Central memory CD8-positive, alpha-beta T cell (primary cell): Measurements from ENCODE around the gene KRTAP12-2.

ENCODE experiments used
- ATAC-seq: fragments of 150-1000 bp; cut with Tn5 transposase; replicated peaks from 2 replicates; pipeline ENCODE4 v1.10.0; 2022; ENCODE audit warnings: mild to moderate bottlenecking, moderate FRiP score, moderate number of reproducible peaks; ENCODE audit not compliant: poor library complexity, severe bottlenecking; ENCODE audit errors: extremely low read depth
- DNase-seq, 2 donors: peaks; one replicate each; pipeline ENCODE4 v3.0.0; 2021; ENCODE audit warnings: low spot score in 2 of 2
- H3K27ac Mint-ChIP-seq: one replicate; pipeline ENCODE4 v1.8.0; 2022; ENCODE audit warnings: low read depth, mild to moderate bottlenecking, moderate library complexity, mixed read lengths
- H3K27me3 Mint-ChIP-seq: one replicate; pipeline ENCODE4 v1.8.0; 2022; ENCODE audit warnings: mixed read lengths
- H3K36me3 Mint-ChIP-seq: one replicate; pipeline ENCODE4 v1.8.0; 2022; ENCODE audit warnings: mild to moderate bottlenecking, moderate library complexity, mixed read lengths; ENCODE audit not compliant: insufficient read depth
- H3K4me1 Mint-ChIP-seq: one replicate; pipeline ENCODE4 v1.8.0; 2022; ENCODE audit warnings: mixed read lengths
- H3K4me3 Mint-ChIP-seq: one replicate; pipeline ENCODE4 v1.8.0; 2022; ENCODE audit warnings: mild to moderate bottlenecking, moderate library complexity, mixed read lengths
- H3K9me3 Mint-ChIP-seq: one replicate; pipeline ENCODE4 v1.8.0; 2022; ENCODE audit warnings: mixed read lengths

Gene KRTAP12-2

GRCh38 chr21:44618504-44618903 lies 48.2 kb downstream of the KRTAP12-2 start:
- H3K27ac Mint-ChIP-seq, result peak overlapping the region; percentile 95
- ATAC-seq, result peak; percentile 29
- peaks cover 60% of the 10 kb centered on the region for H3K4me1 Mint-ChIP-seq
- H3K36me3 Mint-ChIP-seq, result peaks cover 9% of the 10 kb centered on the region
- no peak for DNase-seq
- H3K27me3 Mint-ChIP-seq, result no peaks in the 10 kb centered on the region
- peak overlapping the region; percentile 67 for H3K4me3 Mint-ChIP-seq
- peaks cover 35% of the 10 kb centered on the region for H3K9me3 Mint-ChIP-seq

- H3K4me3 Mint-ChIP-seq, result peak overlapping the region; percentile 1
- DNase-seq (no peak), ATAC-seq (no peak)
- peaks cover 21% of the 10 kb centered on the region for H3K9me3 Mint-ChIP-seq
- H3K36me3 Mint-ChIP-seq, result peaks cover 7% of the 10 kb centered on the region
- peaks cover 63% of the 10 kb centered on the region for H3K4me1 Mint-ChIP-seq
- H3K27me3 Mint-ChIP-seq, result no peaks in the 10 kb centered on the region
- H3K27ac Mint-ChIP-seq, result no peak overlapping the region
Observed at GRCh38 chr21:44617071-44617501, 49.6 kb downstream of the KRTAP12-2 start.

- no peaks in the 10 kb centered on the region for H3K27me3 Mint-ChIP-seq
- peaks cover 7% of the 10 kb centered on the region for H3K36me3 Mint-ChIP-seq
- no peak for DNase-seq
- peaks cover 21% of the 10 kb centered on the region for H3K9me3 Mint-ChIP-seq
- ATAC-seq, result no peak
- no peak overlapping the region for H3K27ac Mint-ChIP-seq
- peaks cover 63% of the 10 kb centered on the region for H3K4me1 Mint-ChIP-seq
- H3K4me3 Mint-ChIP-seq, result peak overlapping the region; percentile 1
Observed at GRCh38 chr21:44616591-44616926, 50.2 kb downstream of the KRTAP12-2 start.
